Loucy (cell line): ENCODE data around the gene CRADD.

Source experiments
- CTCF ChIP-seq: fragments of 200-600 bp; sonication (generic); conservative IDR thresholded peaks from 2 replicates; pipeline ENCODE4 v1.5.1; 2014; ENCODE audit warnings: mild to moderate bottlenecking, antibody characterized with exemption, low read length
- EZH2phosphoT487 ChIP-seq: fragments of 200-600 bp; IDR thresholded peaks from 2 replicates; pipeline ENCODE4 v1.6.1; 2018; ENCODE audit warnings: antibody characterized with exemption, mild to moderate bottlenecking, moderate library complexity, borderline replicate concordance

- TF ChIP-seq CTCF (no peak), EZH2phosphoT487 (no peak)
Measured at GRCh38 chr12:93870020-93870795, 193.0 kb downstream of the CRADD start.
